NCI-H1092 treated with DMSO at 0.1 percent for 48 hours (cell line): Measurements from ENCODE around the gene SDC3.

ENCODE experiments used
- DNase-seq: peaks from one replicate; lab custom pipeline; 2025; lab: John Stamatoyannopoulos, UW

SDC3 gene

DNA sequence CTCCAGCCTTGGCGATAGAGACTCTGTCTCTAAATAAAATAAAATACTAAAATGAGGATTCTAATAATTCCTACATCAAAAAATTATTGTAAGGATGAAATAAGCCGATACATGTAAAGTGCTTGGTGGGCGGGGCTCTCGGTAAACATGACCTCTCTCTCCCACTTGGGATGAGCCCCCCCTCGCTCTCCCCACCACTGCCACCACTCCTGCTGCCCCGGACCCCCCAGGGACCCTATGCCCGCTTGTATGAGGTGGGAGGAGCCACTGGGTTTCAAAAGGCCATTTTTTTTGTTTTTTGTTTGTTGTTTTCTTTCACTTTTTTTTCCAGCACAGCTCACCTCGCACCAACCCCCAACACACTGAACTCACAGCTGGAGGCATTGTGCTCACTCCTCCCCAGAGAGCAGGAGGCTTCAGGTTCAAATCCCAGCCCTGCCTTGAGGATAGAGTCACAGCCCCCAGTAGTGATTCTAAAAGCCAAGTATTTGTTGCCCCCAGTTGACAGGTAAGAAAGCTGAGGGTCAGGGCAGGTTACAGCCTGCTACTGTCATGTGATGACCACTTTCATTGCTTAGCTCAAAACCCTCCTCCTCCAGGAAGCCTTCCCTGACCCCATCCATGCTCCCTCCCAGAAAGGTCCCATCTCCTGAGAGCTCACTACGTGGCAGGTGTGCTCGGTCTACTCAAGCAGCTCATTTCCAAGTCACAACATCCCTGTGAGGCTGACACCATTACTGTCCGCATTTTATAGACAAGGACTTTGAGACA lies 4.2 kb downstream of the SDC3 start:
- DNase-seq, result no peak

DNA sequence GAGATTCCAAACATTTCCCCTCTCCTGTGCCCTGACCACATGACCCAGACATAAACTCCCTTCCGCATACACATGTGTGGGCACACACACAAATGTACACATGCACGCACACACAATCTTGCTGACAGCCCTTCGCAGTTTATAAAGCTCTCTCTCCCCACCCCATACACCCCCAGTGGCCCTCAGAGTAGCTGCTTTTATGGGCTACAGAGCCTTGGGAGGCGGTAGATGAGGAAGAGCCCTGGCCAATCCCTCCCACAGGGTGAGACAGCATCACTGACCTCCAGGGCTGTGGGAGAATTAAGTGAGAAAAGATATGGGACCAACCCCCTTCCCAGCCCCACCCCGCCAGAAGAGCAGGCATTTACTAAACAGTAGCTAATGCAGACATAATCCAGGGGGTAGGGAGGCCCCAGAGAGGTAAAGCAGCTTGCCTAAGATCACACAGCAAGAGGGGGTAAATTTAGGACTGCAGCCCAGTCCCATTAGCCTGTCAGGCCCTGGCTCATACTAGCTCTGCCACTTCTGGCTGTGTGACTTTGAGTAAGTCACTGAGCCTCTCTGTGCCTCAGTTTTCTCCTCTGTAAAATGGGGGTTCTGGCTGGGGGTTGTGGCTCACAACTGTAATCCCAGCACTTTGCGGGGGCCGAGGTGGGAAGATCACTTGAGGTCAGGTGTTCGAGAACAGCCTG lies 5.1 kb downstream of the SDC3 start:
- no peak for DNase-seq

DNA sequence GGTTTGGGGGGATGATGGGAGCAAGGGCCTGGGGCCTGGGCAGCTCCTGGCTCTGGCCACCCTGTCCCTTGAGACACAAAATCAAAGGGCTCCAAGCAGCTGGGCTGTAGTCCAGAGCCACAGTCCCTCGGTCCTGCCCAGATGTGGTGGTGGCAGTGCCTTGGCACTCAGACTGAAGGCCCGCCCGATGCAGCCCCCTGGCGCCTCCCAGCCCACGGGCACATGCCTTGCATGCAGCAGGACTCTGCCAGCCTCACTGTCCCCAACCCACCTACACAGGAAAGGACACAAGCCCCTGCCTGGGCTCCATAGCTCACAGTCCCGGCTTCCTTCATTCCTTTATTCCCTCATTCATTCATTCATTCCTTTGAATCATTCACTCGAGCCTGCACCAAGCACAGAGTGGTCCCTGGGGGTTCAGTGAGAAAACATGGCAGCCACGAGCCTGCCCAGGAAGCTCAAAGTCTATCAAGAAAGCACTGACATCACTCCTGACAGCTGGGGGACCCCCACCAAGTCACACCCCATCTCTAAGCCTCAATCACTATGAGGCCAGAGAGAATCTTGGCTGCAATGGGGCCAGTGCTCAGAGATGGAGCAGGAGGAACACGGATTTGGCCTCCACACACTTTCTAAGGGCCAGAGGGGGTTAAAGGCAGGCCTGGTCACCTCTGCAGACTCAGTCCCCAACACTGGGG lies 5.8 kb downstream of the SDC3 start:
- DNase-seq, result no peak

DNA sequence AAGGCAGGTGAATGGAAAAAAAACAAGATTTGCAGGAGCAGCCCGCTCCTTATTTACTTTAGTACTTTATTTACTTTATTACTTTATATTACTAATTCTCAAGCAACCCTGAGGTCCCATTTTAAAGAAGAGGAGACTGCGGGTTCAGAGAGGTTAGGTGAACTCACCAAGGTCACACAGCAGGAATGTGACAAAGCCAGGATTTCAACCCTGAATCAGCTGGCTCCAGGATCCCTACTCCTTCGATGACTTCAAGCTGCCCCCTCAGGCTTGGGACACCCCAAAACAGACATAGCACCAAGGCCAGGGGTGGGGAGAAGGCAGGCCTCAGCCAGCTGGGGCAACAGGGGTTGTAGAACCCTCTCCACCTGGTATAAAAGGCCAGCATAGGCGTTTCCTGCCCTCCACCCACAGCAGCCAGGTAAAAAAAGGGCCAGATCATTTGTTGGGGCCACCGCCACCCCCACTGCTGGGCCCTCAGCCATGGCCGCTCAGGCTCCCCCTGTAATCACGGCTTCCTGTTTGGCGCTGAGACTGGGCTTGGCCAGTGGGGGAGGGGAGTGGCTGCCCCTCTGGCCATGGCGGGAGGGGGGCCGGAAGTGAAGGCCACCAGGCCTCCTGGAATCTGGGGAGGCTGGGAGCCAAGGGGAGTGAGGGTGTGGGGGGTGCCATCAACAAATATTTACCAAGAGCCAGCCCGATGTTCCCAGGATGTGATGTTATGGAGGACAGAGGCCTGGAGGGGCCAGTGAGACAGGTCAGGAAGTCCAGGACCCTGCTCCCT lies 6.6 kb downstream of the SDC3 start:
- no peak for DNase-seq

DNA sequence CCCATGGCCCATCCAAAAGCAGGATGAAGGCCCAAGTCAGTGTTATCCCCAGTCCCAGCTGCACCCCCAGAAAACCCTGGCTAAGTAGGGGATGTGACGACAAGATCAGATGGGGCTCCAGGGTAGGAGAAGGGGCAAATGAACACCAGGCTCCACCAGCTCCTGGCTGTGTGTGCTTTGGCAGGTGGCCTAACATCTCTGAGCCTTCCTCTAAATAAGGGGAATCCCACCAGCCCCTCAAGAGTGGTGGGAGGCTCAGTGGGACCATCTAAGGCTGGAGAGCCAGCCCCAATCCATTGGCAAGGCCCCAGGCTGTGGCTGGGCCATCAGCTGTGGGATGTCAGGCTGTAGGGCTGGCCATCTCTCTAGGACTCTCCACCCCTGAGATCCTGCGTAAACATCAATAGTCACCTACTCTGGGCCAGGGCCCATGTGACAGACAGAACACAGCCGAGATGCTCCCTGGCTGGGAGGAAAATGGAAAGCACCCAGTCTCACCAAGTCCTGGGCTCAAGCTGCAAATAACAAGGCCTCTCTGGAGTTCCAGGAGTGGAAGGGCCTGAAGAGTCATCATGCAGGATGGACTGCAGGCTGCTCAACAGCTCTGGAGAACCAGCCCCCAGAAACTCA lies 7.5 kb downstream of the SDC3 start:
- no peak for DNase-seq

DNA sequence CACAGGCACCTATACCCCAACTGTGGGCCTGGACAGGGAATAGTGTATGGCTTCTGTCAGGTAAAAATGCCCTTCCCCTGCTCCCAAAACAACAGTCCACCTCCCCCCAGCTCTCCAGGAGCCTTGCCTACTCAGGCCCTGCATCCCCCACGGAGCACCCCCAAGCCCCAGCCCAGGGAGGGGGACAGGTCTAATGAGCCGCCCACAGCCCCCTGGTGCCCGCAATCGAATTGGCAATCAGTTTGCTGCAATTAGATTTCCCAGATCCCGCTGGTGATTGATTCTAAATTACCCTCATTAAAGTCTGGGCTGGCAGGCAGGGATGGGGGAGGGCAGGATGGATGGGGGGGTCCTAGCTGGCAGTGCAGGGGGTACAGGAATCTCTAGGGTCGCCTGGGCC lies 8.1 kb downstream of the SDC3 start:
- DNase-seq, result no peak

DNA sequence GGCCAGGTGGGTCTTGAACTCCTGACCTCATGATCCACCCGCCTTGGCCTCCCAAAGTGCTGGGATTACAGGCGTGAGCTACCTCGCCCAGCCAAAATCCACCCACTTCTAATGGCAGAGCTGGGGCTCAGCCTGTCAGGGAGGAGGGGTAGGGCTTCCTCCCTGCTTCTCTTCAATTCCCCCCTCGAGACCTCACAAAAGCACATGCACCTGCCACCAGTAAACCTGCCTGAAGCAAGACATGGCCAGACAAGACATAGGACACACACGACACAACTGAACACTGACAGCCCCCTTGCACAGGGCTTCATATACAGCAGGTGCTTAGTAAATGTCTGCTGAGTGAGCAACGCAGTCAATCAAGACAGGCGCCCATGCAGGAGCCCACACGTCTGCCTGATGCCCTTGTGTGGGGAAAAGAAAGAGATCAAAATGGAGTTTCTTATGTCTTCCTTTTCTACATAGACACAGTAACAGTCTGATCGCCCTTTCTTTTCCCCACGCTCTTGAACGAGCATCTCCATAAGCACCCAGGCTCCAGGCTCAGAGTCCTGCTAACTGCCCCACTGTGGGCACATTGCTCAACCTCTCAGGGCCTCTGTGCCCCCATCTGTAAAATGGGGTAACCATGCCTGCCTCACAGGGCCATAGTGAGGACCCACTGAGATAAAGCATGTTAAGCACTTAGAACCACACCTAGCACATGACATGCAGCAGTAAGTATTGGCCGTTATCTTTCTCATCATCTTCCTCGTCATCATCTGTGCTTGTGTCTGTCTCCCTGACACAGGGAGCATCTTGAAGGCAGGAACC lies 8.8 kb downstream of the SDC3 start:
- no peak for DNase-seq

DNA sequence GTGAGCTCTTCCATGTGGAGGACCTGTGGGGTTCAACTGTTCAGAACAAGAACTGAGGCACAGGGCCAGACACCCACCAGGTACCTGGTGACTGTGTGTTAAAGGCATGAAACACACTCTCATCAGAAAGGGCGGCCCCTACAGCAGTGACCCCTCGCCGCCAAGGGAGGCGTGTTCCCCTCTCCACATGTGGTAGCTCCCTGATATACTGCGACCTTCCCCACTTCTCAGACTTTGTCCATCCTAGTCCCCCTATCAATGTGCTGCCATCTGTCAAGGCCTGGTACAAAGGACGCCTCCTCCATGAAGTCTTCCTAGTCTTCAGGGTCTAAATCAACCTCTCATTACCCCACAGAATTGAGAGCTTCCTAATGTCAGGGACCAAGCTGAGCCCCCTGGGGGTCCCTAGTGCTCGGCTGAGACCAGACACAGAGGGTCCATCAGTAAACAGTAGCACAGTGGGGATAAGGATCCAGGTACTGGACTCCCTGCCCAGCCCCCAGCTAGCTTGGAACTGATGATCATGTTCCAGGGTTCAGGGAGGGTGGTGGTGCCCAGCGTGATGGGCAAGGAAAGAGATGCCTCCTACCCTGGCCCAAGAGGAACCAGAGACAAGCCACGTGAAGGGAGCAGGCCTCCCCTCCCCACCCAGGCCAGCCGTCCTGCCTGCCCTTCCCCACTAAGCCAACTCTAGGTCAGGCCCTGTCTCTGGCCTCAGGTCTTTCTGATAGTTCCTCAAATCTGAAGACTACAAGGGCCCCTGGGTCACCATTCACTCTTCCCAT lies 10.3 kb downstream of the SDC3 start:
- no peak for DNase-seq

DNA sequence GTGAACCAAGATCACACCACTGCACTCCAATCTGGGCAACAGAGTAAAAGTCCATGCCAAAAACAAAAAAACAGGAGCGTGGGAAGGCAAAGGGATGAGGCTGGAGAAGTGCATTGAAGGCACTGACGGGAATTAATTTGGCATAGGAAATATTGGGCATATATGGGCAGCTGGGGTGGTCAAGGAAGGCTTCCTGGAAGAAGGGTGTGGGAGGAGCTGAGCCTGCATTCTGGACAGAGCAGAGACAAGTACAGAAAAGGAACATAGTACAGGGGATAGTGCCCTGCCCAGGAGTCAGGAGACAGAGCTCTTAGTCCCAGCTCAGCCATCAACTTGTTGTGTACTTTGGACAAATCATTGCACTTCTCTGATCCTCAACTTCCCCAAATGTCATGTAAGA lies 11.7 kb downstream of the SDC3 start:
- no peak for DNase-seq

DNA sequence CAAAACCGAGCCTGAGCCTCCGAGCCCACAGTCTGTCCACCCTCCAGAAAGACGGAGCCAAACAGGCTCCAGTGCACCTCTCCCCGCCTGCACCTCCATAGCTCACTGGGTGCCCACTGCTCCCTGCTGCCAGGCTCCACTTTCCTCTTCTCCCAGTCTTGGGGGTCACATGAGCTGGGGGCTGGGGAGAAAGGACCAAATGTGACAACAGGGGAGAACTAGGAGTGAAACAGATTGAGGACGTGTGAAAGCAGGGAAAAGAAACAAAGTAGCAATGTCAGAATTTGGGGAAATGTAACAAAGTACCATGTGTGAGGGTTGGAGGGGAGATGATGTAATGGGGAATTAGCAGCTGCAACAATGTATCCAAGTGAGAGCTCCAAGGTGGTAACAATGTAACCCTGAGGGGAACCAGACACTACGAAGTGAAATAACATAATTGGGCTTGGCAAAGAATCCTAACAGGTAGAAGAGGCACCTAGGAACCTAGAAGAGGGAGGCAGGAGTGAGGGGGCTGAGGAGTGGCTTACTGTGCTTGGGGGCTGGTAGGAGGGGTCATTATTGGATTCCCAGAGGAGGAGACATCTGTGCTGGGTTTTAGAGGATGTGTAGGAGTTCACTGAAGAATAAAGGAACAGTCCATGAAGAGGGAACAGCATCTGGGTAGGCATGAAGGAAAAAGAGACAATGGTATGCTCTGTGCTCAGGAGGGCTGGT lies 12.5 kb downstream of the SDC3 start:
- DNase-seq, result no peak

DNA sequence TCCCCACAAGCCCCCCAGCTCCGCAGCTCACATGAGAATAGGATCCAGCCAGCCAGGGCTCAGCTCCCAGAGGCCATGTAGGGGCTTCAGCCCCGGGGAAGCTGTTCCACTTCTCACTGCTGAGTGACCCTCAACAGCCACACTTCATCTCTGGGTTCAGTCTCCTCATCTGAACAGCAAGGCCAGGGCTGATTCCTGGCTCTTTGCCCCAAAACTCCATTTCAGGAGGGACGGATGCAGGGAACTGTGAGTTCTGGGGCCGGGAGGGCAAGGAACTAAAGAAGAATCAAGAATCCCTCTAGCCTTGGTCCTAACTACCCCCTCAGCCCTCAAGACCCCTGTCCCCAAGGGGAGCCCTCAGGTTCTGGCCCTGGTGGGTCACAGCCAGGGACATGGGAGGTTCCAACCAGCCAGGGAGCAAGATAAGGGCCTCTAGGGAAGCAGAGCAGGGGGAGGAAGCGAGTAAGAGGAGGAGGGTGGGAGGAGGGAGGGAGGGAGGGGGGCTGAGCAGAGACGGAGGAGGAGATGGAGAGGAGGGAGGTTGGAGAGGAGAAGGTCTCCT lies 13.1 kb downstream of the SDC3 start:
- DNase-seq, result no peak

DNA sequence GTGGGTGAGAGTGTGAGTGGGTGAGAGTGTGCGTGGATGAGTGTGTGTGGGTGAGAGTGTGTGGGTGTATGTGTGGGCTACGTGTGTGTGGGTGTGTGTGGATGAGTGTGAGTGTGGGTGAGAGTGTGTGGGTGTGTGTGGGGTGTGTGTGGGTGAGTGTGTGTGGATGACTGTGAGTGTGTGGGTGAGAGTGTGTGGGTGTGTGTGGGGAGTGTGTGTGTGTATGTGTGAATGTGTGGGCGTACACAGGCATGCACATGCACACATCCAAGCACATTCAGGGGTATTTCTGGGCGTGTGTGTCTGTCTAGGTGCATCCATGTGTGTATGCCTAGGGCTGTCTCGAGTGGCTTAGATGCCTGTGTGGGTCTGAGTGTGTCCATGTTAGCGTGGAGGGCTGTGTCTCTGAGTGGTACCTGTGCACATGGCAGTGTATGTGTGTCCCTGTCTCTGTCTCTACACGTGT lies 14.0 kb downstream of the SDC3 start:
- DNase-seq, result no peak

DNA sequence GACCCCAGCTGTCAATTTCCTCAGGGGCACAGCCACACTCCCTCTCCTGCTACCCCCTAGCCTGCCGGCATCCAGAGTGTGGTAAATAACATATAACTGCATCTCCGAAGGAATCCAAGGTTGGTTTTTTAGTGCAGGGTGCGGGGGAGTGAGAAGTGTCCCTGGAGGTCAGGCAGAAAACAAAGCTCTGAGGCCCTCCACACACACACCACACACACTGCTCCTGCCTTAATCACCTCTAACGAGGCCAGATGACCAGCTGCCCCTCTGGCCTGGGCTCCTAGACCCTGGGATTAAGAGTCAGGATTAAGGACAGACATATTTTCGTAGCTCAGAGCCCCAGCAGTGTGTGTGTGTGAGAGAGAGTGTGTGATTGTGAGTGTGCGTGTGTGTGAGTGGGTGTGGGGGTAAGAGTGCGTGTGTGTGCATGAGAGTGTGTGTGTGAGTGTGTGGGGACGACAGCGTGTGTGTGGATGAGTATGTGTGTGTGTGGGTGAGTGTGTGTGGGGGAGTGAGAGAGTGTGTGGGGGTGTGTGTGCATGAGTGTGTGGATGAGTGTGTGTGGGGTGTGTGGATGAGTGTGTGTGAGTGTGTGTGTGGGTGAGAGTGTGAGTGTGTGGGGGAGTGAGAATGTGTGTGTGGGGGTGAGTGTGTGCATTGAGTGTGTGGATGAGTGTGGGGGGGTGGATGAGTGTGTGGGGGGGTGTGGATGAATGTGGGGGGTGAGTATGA lies 14.6 kb downstream of the SDC3 start:
- no peak for DNase-seq

DNA sequence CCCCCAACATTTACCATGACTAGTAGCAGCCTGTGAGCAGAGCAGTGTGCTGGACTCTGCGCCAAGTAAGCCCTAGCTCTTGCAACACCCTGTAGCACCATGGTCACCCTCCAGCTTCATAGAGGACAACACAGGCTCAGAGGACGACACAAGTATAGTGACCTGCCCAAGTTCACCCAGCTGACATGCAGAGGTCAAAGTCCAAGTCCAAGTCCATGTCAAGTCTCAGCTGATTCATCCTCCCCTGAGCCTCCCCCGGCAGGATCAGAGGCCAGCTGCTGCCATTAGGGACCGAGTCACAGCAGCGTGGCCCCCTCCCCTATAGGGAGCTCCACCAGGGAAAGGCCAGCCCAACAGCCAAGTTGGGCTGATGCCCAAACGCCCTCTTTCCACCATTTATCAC lies 15.9 kb downstream of the SDC3 start:
- no peak for DNase-seq

DNA sequence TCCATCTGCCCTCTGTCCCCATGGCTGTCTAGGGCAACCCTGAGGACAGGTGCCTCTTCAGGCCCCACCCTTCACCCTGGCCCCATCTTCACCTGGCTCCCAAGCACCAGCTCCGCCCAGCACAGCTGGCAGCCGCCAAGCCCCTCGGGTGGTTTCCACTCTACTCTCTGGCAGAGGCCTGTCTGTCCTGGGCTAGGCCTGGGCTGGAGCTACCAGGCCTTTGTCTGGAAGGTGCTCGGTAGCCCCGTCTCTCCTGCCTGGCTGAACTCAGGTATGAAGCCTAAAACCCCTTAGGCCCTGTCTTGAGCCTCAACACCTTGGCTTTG lies 17.4 kb downstream of the SDC3 start:
- DNase-seq, result no peak

DNA sequence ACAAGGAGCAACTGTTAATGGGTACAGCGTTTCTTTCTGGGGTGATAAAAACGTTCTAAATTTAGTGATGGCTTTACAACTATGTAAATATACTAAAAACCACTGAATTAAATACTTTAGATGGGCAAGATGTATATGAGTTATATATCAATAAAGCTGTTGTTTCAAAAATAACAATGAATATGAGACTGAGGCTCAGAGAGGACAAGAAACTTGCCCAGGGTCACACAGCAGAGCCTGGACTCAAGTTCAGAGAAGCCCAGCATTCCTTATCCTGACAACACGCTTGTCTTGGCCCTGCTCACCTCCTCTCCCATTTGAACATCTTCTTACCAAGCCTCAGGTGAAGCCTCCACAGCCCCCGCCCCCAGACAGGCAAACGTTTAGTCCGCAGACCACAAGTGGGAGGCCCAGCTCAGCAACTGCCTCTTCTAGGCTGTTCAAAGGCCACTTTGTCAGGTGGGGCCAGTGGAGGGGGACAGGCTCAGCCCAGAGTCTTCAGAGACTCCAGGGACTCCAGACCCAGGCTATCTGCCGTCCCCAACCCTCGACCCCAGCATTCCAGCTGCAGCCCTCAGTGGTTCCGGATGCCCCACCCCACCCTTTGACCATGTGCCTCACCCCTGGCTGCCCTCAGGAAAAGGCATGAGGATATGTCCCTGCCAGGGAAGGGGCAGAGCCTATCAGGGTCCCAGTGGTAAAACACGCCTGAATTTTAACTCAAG lies 17.9 kb downstream of the SDC3 start:
- DNase-seq, result no peak

DNA sequence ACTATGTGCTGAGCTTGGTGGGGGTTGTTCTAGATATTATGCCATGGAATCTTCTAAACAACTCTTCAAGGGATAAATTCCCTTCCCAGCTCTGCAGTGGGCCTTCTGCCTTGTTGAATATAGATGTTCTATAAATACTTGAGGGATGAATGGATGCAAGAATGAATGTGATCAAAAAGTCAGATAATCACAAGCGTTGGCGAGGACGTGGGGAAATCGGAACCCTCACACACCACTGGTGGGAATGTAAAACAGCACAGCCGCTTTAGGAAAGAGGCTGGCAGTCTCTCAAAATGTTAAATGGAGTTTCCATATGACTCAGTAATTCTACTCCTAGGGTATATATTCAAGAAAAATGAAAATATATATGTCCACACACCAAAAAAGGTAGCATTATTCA lies 19.0 kb downstream of the SDC3 start:
- DNase-seq, result no peak

DNA sequence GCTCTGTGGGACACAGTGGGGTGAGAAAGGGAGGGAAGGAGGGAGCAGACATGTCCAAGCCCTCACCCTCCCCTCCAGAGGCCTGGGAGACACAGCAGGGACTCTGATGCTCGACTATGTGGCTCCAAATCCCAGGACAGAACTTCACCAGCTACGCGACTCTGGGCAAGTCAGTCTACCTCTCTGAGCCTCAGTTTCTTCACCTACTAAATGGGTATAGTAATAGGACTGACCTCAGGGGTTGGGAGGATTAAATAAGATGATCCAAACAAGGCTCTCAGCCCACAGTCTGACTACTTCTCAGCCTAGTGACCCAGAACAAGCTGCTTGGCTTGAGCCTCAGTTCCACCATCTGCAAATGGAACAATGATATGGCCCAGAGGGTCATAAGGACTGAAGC lies 19.6 kb downstream of the SDC3 start:
- DNase-seq, result no peak
